Small intestine (tissue), 7 donors: ENCODE measurements around the gene NEDD4L. TPM values are rescaled to one million over a fixed set of nuclear protein-coding genes. Genes with fewer than 3 reads are reported as not detected.

Source experiments
- DNase-seq, 2 donors: peaks; one replicate each; pipeline versions ENCODE4 v3.0.0 to v3.0.0-alpha.2; 2013
- FAIRE-seq: peaks from 2 replicates; lab custom pipeline; 2012; peaks lifted over from hg19 to GRCh38; lab: Jason Lieb, UNC
- H3K27ac ChIP-seq, 3 donors: one replicate each; pipeline ENCODE4 v1.5.1; 2013; ENCODE audit warnings: low read length in 2 of 3, mild to moderate bottlenecking in 2 of 3, control low read depth in 1 of 3, inconsistent platforms in 1 of 3, low read depth in 1 of 3, moderate library complexity in 1 of 3
- H3K27me3 ChIP-seq, 3 donors: one replicate each; pipeline ENCODE4 v1.6.1; 2013; ENCODE audit warnings: low read length in 3 of 3, inconsistent platforms in 1 of 3; ENCODE audit not compliant: control insufficient read depth in 3 of 3, insufficient read depth in 3 of 3
- H3K36me3 ChIP-seq, 3 donors: one replicate each; pipeline ENCODE4 v1.6.1; 2013; ENCODE audit warnings: low read length in 3 of 3, inconsistent platforms in 1 of 3, low read depth in 1 of 3, mild to moderate bottlenecking in 1 of 3, moderate library complexity in 1 of 3; ENCODE audit not compliant: control insufficient read depth in 3 of 3, insufficient read depth in 2 of 3
- H3K4me1 ChIP-seq, 3 donors: one replicate each; pipeline ENCODE4 v1.6.1; 2013; ENCODE audit warnings: low read length in 2 of 3, inconsistent platforms in 1 of 3, low read depth in 1 of 3, mild to moderate bottlenecking in 1 of 3, moderate library complexity in 1 of 3; ENCODE audit not compliant: control insufficient read depth in 3 of 3, insufficient read depth in 2 of 3
- H3K4me3 ChIP-seq, 3 donors: one replicate each; pipeline ENCODE4 v1.5.1; 2013; ENCODE audit warnings: low read length in 3 of 3, control low read depth in 1 of 3, inconsistent platforms in 1 of 3, low read depth in 1 of 3, mild to moderate bottlenecking in 1 of 3, moderate library complexity in 1 of 3
- H3K9me3 ChIP-seq, 2 donors: one replicate each; pipeline ENCODE4 v1.6.1; 2013; ENCODE audit warnings: low read depth in 1 of 2, low read length in 1 of 2; ENCODE audit not compliant: control insufficient read depth in 2 of 2, insufficient read depth in 1 of 2
- WGBS, 3 donors: extraction: QIAGEN DNeasy Blood & Tissue Kit; methylation state at CpG; one replicate each; pipeline ENCODE4 v1.1.7; 2013; 5-methylcytosine and 5-hydroxymethylcytosine counted together
- polyA plus RNA-seq, 4 donors: library from polyadenylated mRNA; stranded (reverse) in 3 of 4; unstranded in 1 of 4; fragments of 200-250 nt in 3 of 4; fragments of 120-200 nt in 1 of 4; gene quantifications; one replicate each; pipeline versions ENCODE4 v1.2.1 to v1.2.3, GENCODE V29; 2013
- donor health status: healthy with polysubstance abuse.
- donor health status: control.
- donor health status: control.
- donor health status: Bipolar disorder and iron deficiency.
- donor health status: healthy.

NEDD4L gene
- polyA plus RNA-seq, 4 donors, result 36.5 to 113 (median 96.2) TPM

GRCh38 chr18:58150772-58151171 is 106.7 kb downstream of the NEDD4L start:
- Histone ChIP-seq H3K4me3 (no peak overlapping the region), H3K27ac (no peak overlapping the region), H3K9me3 (no peaks in the 10 kb centered on the region), H3K4me1 (peaks cover 3 to 10% (median 3%) of the 10 kb centered on the region in 3 donors), H3K27me3 (no peaks in the 10 kb centered on the region), H3K36me3 (peaks cover 0 to 11% (median 0%) of the 10 kb centered on the region in 3 donors)
- 78 to 93% (median 81%) methylated on average over 4 of the region's 4 CpGs for WGBS, 3 donors
- FAIRE-seq, result no peak
- DNase-seq, result no peak

GRCh38 chr18:58152216-58152615 is 108.2 kb downstream of the NEDD4L start:
- FAIRE-seq (no peak), DNase-seq (no peak)
- H3K4me3 ChIP-seq, result no peak overlapping the region
- H3K36me3 ChIP-seq, result peaks cover 0 to 6% (median 0%) of the 10 kb centered on the region in 3 donors
- no peaks in the 10 kb centered on the region for H3K27me3 ChIP-seq
- 86 to 90% (median 87%) methylated on average over 3 of the region's 3 CpGs for WGBS, 3 donors
- H3K4me1 ChIP-seq, result peaks cover 3 to 16% (median 3%) of the 10 kb centered on the region in 3 donors
- no peaks in the 10 kb centered on the region for H3K9me3 ChIP-seq
- H3K27ac ChIP-seq, result no peak overlapping the region

- Histone ChIP-seq H3K4me1 (peaks cover 3 to 17% (median 3%) of the 10 kb centered on the region in 3 donors), H3K36me3 (peaks cover 0 to 6% (median 0%) of the 10 kb centered on the region in 3 donors), H3K9me3 (no peaks in the 10 kb centered on the region), H3K4me3 (no peak overlapping the region), H3K27ac (no peak overlapping the region), H3K27me3 (no peaks in the 10 kb centered on the region)
- no peak for DNase-seq
- FAIRE-seq, result no peak
- 89 to 95% (median 94%) methylated on average over 3 of the region's 3 CpGs for WGBS, 3 donors
These were observed 108.9 kb downstream of the NEDD4L start for GRCh38 chr18:58152891-58153290.

- Histone ChIP-seq H3K27me3 (no peaks in the 10 kb centered on the region), H3K4me3 (no peak overlapping the region), H3K9me3 (no peaks in the 10 kb centered on the region), H3K4me1 (peaks cover 0 to 22% (median 2%) of the 10 kb centered on the region in 3 donors), H3K27ac (no peak overlapping the region), H3K36me3 (peaks cover 0 to 9% (median 0%) of the 10 kb centered on the region in 3 donors)
- no peak for DNase-seq
- no peak for FAIRE-seq
- WGBS, 3 donors, result 74 to 84% (median 81%) methylated on average over 9 of the region's 9 CpGs
These were observed 112.5 kb downstream of the NEDD4L start for GRCh38 chr18:58156516-58156915.

- Histone ChIP-seq H3K9me3 (no peaks in the 10 kb centered on the region), H3K27ac (no peak overlapping the region), H3K4me3 (no peak overlapping the region), H3K4me1 (peaks cover 0 to 29% (median 2%) of the 10 kb centered on the region in 3 donors), H3K36me3 (peaks cover 0 to 12% (median 0%) of the 10 kb centered on the region in 3 donors), H3K27me3 (no peaks in the 10 kb centered on the region)
- no peak for FAIRE-seq
- WGBS, 3 donors, result 80 to 95% (median 93%) methylated on average over 3 of the region's 3 CpGs
- DNase-seq, result no peak
These were observed 113.2 kb downstream of the NEDD4L start for GRCh38 chr18:58157237-58157636.

- no peak overlapping the region for H3K27ac ChIP-seq
- H3K36me3 ChIP-seq, result peaks cover 0 to 8% (median 0%) of the 10 kb centered on the region in 3 donors
- no peak overlapping the region for H3K4me3 ChIP-seq
- no peaks in the 10 kb centered on the region for H3K9me3 ChIP-seq
- FAIRE-seq, result no peak
- 73 to 80% (median 75%) methylated on average over 1 of the region's 1 CpG for WGBS, 3 donors
- peaks cover 0 to 30% (median 2%) of the 10 kb centered on the region in 3 donors for H3K4me1 ChIP-seq
- H3K27me3 ChIP-seq, result no peaks in the 10 kb centered on the region
- DNase-seq, result no peak
These were observed 114.0 kb downstream of the NEDD4L start for GRCh38 chr18:58158008-58158407.

- Histone ChIP-seq H3K4me3 (no peak overlapping the region), H3K4me1 (peaks cover 0 to 30% (median 2%) of the 10 kb centered on the region in 3 donors), H3K27me3 (no peaks in the 10 kb centered on the region), H3K9me3 (no peaks in the 10 kb centered on the region), H3K27ac (no peak overlapping the region), H3K36me3 (peaks cover 0 to 8% (median 0%) of the 10 kb centered on the region in 3 donors)
- 91 to 92% (median 92%) methylated on average over 5 of the region's 5 CpGs for WGBS, 3 donors
- no peak for DNase-seq
- FAIRE-seq, result no peak
These were observed 114.4 kb downstream of the NEDD4L start for GRCh38 chr18:58158459-58158858.

GRCh38 chr18:58161659-58162058 is 117.6 kb downstream of the NEDD4L start:
- Histone ChIP-seq H3K4me3 (no peak overlapping the region), H3K27ac (no peak overlapping the region), H3K4me1 (peaks cover 0 to 24% (median 2%) of the 10 kb centered on the region in 3 donors), H3K9me3 (no peaks in the 10 kb centered on the region), H3K36me3 (peaks cover 0 to 16% (median 0%) of the 10 kb centered on the region in 3 donors), H3K27me3 (no peaks in the 10 kb centered on the region)
- 47 to 74% (median 71%) methylated on average over 3 of the region's 3 CpGs for WGBS, 3 donors
- DNase-seq (peak in 1 of 2 donors; percentile 40), FAIRE-seq (no peak)

GRCh38 chr18:58162127-58162526 is 118.1 kb downstream of the NEDD4L start:
- no peak for DNase-seq
- WGBS, 3 donors, result 79 to 82% (median 81%) methylated on average over 6 of the region's 6 CpGs
- no peak for FAIRE-seq
- Histone ChIP-seq H3K27me3 (no peaks in the 10 kb centered on the region), H3K27ac (no peak overlapping the region), H3K36me3 (peaks cover 0 to 18% (median 0%) of the 10 kb centered on the region in 3 donors), H3K4me3 (no peak overlapping the region), H3K4me1 (peaks cover 0 to 24% (median 2%) of the 10 kb centered on the region in 3 donors), H3K9me3 (no peaks in the 10 kb centered on the region)
